Neural cell (in vitro differentiated cells): ENCODE data around the gene CNFN.

Source experiments
- EZH2 ChIP-seq: fragments of 200-600, 300-800 bp; shearing (Covaris generic), sonication (generic); IDR thresholded peaks from 2 replicates; pipeline ENCODE4 v1.6.1; 2014; ENCODE audit warnings: antibody characterized with exemption, low read length, borderline replicate concordance, mild to moderate bottlenecking; ENCODE audit not compliant: insufficient read depth, poor library complexity, severe bottlenecking
- POLR2AphosphoS5 ChIP-seq: IDR thresholded peaks from 2 replicates; pipeline ENCODE4 v1.6.1; 2012
- TAF1 ChIP-seq: IDR thresholded peaks from 2 replicates; pipeline ENCODE4 v1.6.1; 2012; ENCODE audit warnings: low read depth
- TF ChIP-seq, protein P1 (sequence below): fragments of 450-650 bp; IDR thresholded peaks from 2 replicates; pipeline ENCODE4 v1.5.1; 2014; ENCODE audit warnings: antibody characterized with exemption, mild to moderate bottlenecking, moderate library complexity; ENCODE audit not compliant: poor library complexity, severe bottlenecking
- TF ChIP-seq, protein P2 (sequence below): IDR thresholded peaks from 2 replicates; pipeline ENCODE4 v1.6.1; 2012; ENCODE audit warnings: borderline replicate concordance

DNA sequence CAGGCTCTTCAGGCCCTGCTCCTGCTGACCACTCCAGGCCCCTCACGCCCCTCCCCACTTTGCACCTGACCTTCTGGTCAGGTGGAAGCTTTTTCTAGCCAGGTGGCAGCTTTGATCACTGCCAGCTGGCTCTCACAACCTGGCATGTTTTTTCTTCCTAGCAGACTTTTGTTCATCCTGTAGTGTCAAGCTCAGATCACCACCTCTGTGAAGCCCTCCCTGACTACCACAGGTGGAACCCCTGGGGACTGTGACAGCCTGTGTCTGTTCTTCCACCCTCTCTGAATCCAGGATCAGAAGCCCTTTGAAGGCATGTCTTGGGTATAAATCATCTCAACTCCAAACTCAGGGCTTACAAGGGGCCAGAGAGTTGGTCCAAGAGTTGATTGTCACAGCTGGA lies 10.3 kb upstream of the CNFN start:
- TF ChIP-seq, protein P1, sequence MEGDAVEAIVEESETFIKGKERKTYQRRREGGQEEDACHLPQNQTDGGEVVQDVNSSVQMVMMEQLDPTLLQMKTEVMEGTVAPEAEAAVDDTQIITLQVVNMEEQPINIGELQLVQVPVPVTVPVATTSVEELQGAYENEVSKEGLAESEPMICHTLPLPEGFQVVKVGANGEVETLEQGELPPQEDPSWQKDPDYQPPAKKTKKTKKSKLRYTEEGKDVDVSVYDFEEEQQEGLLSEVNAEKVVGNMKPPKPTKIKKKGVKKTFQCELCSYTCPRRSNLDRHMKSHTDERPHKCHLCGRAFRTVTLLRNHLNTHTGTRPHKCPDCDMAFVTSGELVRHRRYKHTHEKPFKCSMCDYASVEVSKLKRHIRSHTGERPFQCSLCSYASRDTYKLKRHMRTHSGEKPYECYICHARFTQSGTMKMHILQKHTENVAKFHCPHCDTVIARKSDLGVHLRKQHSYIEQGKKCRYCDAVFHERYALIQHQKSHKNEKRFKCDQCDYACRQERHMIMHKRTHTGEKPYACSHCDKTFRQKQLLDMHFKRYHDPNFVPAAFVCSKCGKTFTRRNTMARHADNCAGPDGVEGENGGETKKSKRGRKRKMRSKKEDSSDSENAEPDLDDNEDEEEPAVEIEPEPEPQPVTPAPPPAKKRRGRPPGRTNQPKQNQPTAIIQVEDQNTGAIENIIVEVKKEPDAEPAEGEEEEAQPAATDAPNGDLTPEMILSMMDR, result no peak
- TF ChIP-seq TAF1, result no peak
- no peak for TF ChIP-seq EZH2
- no peak for TF ChIP-seq POLR2AphosphoS5
- TF ChIP-seq, protein P2, sequence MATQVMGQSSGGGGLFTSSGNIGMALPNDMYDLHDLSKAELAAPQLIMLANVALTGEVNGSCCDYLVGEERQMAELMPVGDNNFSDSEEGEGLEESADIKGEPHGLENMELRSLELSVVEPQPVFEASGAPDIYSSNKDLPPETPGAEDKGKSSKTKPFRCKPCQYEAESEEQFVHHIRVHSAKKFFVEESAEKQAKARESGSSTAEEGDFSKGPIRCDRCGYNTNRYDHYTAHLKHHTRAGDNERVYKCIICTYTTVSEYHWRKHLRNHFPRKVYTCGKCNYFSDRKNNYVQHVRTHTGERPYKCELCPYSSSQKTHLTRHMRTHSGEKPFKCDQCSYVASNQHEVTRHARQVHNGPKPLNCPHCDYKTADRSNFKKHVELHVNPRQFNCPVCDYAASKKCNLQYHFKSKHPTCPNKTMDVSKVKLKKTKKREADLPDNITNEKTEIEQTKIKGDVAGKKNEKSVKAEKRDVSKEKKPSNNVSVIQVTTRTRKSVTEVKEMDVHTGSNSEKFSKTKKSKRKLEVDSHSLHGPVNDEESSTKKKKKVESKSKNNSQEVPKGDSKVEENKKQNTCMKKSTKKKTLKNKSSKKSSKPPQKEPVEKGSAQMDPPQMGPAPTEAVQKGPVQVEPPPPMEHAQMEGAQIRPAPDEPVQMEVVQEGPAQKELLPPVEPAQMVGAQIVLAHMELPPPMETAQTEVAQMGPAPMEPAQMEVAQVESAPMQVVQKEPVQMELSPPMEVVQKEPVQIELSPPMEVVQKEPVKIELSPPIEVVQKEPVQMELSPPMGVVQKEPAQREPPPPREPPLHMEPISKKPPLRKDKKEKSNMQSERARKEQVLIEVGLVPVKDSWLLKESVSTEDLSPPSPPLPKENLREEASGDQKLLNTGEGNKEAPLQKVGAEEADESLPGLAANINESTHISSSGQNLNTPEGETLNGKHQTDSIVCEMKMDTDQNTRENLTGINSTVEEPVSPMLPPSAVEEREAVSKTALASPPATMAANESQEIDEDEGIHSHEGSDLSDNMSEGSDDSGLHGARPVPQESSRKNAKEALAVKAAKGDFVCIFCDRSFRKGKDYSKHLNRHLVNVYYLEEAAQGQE, result no peak
